ENCODE measurements around the gene HSPA1B.

GRCh38 chr6:31837369-31838113 is 10.0 kb downstream of the HSPA1B start:
- TF ChIP-seq, protein P1, sequence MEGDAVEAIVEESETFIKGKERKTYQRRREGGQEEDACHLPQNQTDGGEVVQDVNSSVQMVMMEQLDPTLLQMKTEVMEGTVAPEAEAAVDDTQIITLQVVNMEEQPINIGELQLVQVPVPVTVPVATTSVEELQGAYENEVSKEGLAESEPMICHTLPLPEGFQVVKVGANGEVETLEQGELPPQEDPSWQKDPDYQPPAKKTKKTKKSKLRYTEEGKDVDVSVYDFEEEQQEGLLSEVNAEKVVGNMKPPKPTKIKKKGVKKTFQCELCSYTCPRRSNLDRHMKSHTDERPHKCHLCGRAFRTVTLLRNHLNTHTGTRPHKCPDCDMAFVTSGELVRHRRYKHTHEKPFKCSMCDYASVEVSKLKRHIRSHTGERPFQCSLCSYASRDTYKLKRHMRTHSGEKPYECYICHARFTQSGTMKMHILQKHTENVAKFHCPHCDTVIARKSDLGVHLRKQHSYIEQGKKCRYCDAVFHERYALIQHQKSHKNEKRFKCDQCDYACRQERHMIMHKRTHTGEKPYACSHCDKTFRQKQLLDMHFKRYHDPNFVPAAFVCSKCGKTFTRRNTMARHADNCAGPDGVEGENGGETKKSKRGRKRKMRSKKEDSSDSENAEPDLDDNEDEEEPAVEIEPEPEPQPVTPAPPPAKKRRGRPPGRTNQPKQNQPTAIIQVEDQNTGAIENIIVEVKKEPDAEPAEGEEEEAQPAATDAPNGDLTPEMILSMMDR (IDR thresholded peaks at IDR 0.05), result no peak
- TF ChIP-seq ZFX (IDR thresholded peaks at IDR 0.05; ENCODE audit: borderline replicate concordance), result no peak

Data from 22Rv1 (cell line).